ENCODE measurements around the gene LRRTM2.

Gene LRRTM2

GRCh38 chr5:138878437-138879235, 3.5 kb upstream of the LRRTM2 start:
- no peak for DNase-seq

GRCh38 chr5:138876811-138877210, 1.7 kb upstream of the LRRTM2 start:
- no peak for DNase-seq

GRCh38 chr5:138875946-138876345, 811 bp upstream of the LRRTM2 start:
- no peak for DNase-seq

- no peak for DNase-seq
Measured at GRCh38 chr5:138875552-138875875, 379 bp upstream of the LRRTM2 start.

- DNase-seq: no peak
Measured at GRCh38 chr5:138874241-138874640, 894 bp downstream of the LRRTM2 start.

- DNase-seq: no peak
Measured at GRCh38 chr5:138873466-138874221, 1.5 kb downstream of the LRRTM2 start.

- DNase-seq: no peak
Measured at GRCh38 chr5:138872841-138873465, 2.2 kb downstream of the LRRTM2 start.

GRCh38 chr5:138870611-138871010, 4.5 kb downstream of the LRRTM2 start:
- no peak for DNase-seq

- DNase-seq: no peak
Measured at GRCh38 chr5:138869763-138870500, 5.2 kb downstream of the LRRTM2 start.

- DNase-seq: no peak
Measured at GRCh38 chr5:138869038-138869437, 6.1 kb downstream of the LRRTM2 start.

- no peak for DNase-seq
Measured at GRCh38 chr5:138867011-138867410, 8.1 kb downstream of the LRRTM2 start.

- DNase-seq: no peak
Measured at GRCh38 chr5:138853132-138853531, 22.0 kb downstream of the LRRTM2 start.

- no peak for DNase-seq
Measured at GRCh38 chr5:138850865-138851435, 24.2 kb downstream of the LRRTM2 start.

- DNase-seq: no peak
Measured at GRCh38 chr5:138849882-138850281, 25.3 kb downstream of the LRRTM2 start.

- no peak for DNase-seq
Measured at GRCh38 chr5:138849439-138849838, 25.7 kb downstream of the LRRTM2 start.

- DNase-seq: no peak
Measured at GRCh38 chr5:138844812-138845513, 30.2 kb downstream of the LRRTM2 start.

GRCh38 chr5:138844125-138844461, 31.0 kb downstream of the LRRTM2 start:
- no peak for DNase-seq

GRCh38 chr5:138843316-138844124, 31.6 kb downstream of the LRRTM2 start:
- no peak for DNase-seq

- no peak for DNase-seq
Measured at GRCh38 chr5:138841531-138841930, 33.6 kb downstream of the LRRTM2 start.

- no peak for DNase-seq
Measured at GRCh38 chr5:138840103-138840502, 35.0 kb downstream of the LRRTM2 start.

- no peak for DNase-seq
Measured at GRCh38 chr5:138837160-138837559, 38.0 kb downstream of the LRRTM2 start.
